Vagina (tissue), 2 donors: ENCODE measurements around the gene EPB41. TPM values are rescaled to one million over a fixed set of nuclear protein-coding genes. Genes with fewer than 3 reads are reported as not detected.

Source experiments
- DNase-seq, 2 donors: peaks; one replicate each; pipeline ENCODE4 v3.0.0-alpha.2; 2017; ENCODE audit errors: extremely low spot score in 2 of 2
- H3K27ac ChIP-seq: fragments of 200-600 bp; sonication (generic); one replicate; pipeline ENCODE4 v1.5.1; 2019
- H3K27me3 ChIP-seq: fragments of 200-600 bp; sonication (generic); one replicate; pipeline ENCODE4 v1.5.1; 2019
- H3K36me3 ChIP-seq, 2 donors: fragments of 200-600 bp; sonication (generic); one replicate each; pipeline ENCODE4 v1.5.1; 2017 to 2019
- H3K4me1 ChIP-seq: fragments of 200-600 bp; sonication (generic); one replicate; pipeline ENCODE4 v1.5.1; 2019
- H3K4me3 ChIP-seq, 2 donors: fragments of 200-600 bp; sonication (generic); 1 replicate in 1 of 2; 2 replicates in 1 of 2; pipeline ENCODE4 v1.5.1; 2016 to 2019
- H3K9me3 ChIP-seq: fragments of 200-600 bp; sonication (generic); one replicate; pipeline ENCODE4 v1.5.1; 2019
- POLR2A ChIP-seq, 2 donors: fragments of 450-650 bp; IDR thresholded peaks; one replicate each; pipeline ENCODE4 v1.6.1; 2017; ENCODE audit warnings: antibody characterized with exemption in 2 of 2, mild to moderate bottlenecking in 2 of 2, moderate library complexity in 2 of 2
- POLR2AphosphoS5 ChIP-seq, 2 donors: sonication (generic); formaldehyde crosslinking; IDR thresholded peaks; one replicate each; pipeline ENCODE4 v1.9.0; 2017; ENCODE audit warnings: antibody characterized with exemption in 2 of 2, mild to moderate bottlenecking in 2 of 2, low read depth in 1 of 2; ENCODE audit not compliant: insufficient read depth in 1 of 2
- intact Hi-C: fragments of 100-400 bp; cut with DNase I; formaldehyde crosslinking; loops from one replicate; pipeline ENCODE4 v1.15.1; 2023
- total RNA-seq: library from RNA; depleted of rRNA; stranded (reverse); fragments of >200 nt; gene quantifications from one replicate; pipeline ENCODE4 v1.2.3, GENCODE V29; 2016
- TF ChIP-seq, protein P1 (sequence below), 3 experiments: fragments of 450-650 bp in 2 of 3; fragments of 200-600 bp in 1 of 3; sonication (generic) in 1 of 3; IDR thresholded peaks; one replicate each; pipeline ENCODE4 v1.5.1; 2017 to 2019; ENCODE audit warnings: antibody characterized with exemption in 3 of 3, mild to moderate bottlenecking in 2 of 3, moderate library complexity in 2 of 3

Gene EPB41
- total RNA-seq, 1 donor from 2014 or later, result 39.8 TPM

DNA sequence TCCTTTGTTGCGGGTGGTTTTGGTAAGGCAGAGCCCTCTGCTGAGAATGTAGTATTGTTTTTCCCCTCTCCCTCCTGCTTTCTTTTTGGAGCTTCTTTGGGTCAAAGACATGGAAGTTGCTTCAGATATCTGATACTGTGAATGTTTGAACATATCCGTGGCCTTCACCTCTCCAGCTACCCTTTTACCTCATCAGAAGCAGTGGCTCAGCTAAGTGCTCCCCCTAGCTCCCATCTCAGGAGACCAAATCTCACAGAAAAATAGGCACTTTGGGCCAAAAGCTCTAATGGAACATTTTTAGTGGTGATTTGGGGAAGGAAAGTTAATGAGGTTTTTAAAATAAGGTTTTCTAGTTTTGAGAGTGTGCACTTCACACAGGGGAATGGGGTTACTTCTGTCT lies 203.0 kb downstream of the EPB41 start:
- Histone ChIP-seq H3K27ac (no peak overlapping the region), H3K4me1 (peaks cover 35% of the 10 kb centered on the region), H3K27me3 (no peaks in the 10 kb centered on the region), H3K4me3 (no peak overlapping the region), H3K9me3 (no peaks in the 10 kb centered on the region), H3K36me3 (no peaks in the 10 kb centered on the region)
- TF ChIP-seq, protein P1, sequence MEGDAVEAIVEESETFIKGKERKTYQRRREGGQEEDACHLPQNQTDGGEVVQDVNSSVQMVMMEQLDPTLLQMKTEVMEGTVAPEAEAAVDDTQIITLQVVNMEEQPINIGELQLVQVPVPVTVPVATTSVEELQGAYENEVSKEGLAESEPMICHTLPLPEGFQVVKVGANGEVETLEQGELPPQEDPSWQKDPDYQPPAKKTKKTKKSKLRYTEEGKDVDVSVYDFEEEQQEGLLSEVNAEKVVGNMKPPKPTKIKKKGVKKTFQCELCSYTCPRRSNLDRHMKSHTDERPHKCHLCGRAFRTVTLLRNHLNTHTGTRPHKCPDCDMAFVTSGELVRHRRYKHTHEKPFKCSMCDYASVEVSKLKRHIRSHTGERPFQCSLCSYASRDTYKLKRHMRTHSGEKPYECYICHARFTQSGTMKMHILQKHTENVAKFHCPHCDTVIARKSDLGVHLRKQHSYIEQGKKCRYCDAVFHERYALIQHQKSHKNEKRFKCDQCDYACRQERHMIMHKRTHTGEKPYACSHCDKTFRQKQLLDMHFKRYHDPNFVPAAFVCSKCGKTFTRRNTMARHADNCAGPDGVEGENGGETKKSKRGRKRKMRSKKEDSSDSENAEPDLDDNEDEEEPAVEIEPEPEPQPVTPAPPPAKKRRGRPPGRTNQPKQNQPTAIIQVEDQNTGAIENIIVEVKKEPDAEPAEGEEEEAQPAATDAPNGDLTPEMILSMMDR (IDR thresholded peaks at IDR 0.05), result no peak
- intact Hi-C loops, result no loop called here
- no peak for DNase-seq

DNA sequence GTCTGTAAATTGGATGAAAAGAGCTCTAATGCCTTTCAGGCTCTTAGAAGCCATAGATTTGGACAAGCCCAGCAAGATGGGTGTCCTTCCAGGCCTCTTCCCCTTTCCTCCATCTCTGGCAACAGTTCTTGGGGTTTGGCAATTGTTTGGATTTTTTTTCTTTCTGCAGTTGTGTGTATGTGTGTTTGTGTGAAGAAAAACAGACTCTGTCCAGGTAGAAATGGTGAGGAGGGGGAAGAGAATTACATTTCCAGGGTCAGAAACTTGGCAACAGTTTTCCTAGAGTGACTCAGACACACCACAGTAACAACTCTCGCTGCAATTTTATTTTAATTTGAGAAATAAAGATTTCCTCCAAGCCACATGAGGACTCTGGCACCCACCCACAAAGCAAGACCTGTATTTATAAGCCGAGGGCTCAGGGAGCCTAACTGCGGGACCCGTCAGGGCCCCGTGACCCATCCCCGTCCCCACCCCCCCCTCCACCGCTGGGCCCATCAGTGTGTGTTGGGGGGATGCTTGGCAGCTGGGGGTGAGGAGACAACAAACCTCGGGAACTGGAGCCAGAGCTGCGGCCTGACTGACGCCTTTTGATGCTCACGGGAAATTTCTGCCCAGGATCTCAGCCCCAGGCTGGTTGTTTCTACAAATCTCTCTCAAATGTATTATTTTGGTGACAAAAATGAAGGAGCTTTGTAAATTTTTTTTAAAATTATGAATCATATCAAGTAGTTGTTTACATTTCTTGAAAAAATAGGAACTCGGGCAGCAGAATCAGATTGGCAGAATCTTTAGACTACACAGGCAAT lies 205.0 kb downstream of the EPB41 start:
- H3K36me3 ChIP-seq, result no peaks in the 10 kb centered on the region
- intact Hi-C loops, result no loop called here
- TF ChIP-seq POLR2AphosphoS5 (IDR thresholded peaks at IDR 0.05; ENCODE audit: insufficient read depth in 1 of 2, low read depth in 1 of 2) (peak in 1 of 2 donors; percentile 21), POLR2A (IDR thresholded peaks at IDR 0.05) (no peak)
- TF ChIP-seq, protein P1 (IDR thresholded peaks at IDR 0.05), result no peak
- no peak for DNase-seq
- peak overlapping the region; percentile 94 for H3K27ac ChIP-seq
- no peak overlapping the region for H3K4me3 ChIP-seq
- H3K4me1 ChIP-seq, result peaks cover 50% of the 10 kb centered on the region
- H3K27me3 ChIP-seq, result no peaks in the 10 kb centered on the region
- no peaks in the 10 kb centered on the region for H3K9me3 ChIP-seq

DNA sequence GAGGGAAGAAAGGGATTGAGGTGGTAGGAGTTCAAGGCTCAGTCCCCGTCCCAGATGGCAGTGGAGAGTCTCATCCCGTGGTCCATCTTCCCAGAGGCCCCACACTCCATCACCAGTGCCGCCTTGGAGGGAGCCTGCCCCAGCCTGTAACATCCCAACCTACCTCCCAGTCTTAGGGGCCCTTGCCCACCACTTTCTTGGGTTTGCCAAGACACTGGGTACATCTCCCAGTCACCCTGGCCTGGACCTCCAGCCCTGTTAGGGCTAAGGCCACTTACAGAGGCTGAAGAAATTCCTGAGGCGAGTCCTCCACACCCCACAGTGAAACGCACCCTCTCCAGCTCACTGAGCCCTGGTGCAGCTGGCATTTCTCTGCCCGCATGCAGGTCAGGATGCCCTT lies 206.0 kb downstream of the EPB41 start:
- no peak for TF ChIP-seq POLR2AphosphoS5 (IDR thresholded peaks at IDR 0.05; ENCODE audit: insufficient read depth in 1 of 2, low read depth in 1 of 2)
- TF ChIP-seq, protein P1 (IDR thresholded peaks at IDR 0.05), result no peak
- no peak for TF ChIP-seq POLR2A (IDR thresholded peaks at IDR 0.05)
- H3K4me3 ChIP-seq, result peak overlapping the region; percentile 67 to 75
- DNase-seq, result no peak
- H3K4me1 ChIP-seq, result peaks cover 61% of the 10 kb centered on the region
- intact Hi-C loops, result loop anchor here (5.0 to 10.0 kb wide), 3 partner anchors 78 to 1597 kb away; no protein-coding TSS in a partner anchor
- peak overlapping the region; percentile 94 for H3K27ac ChIP-seq
- H3K27me3 ChIP-seq, result no peaks in the 10 kb centered on the region
- H3K36me3 ChIP-seq, result no peaks in the 10 kb centered on the region
- H3K9me3 ChIP-seq, result no peaks in the 10 kb centered on the region

DNA sequence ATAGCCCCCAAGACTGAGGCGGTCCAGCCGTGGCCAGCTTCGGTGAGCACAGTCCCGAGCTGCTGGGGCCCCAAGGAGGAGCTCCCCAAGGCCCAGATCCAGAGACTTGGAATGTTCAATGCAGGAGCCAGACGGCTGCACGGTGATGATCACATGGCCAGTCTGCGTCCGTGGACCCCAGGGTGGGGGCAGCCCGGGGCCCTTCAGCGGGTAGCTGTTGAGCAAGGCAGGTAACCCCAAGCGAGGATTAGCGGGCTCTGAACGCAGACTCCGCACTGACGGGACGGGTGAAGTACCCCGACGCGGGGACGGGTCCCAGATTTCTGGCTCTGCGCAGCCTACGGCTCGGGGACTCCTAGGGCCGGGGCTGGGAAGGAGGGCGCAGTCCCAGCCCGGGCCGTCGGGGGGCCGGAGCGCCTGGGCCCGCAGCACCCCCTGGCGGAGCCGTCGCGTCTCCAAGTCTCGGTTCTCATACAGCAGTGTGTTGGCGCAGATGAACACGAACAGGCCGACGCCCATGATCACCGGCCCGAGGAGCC lies 206.6 kb downstream of the EPB41 start:
- no peaks in the 10 kb centered on the region for H3K27me3 ChIP-seq
- TF ChIP-seq POLR2AphosphoS5 (IDR thresholded peaks at IDR 0.05; ENCODE audit: insufficient read depth in 1 of 2, low read depth in 1 of 2) (peak in 1 of 2 donors; percentile 33), POLR2A (IDR thresholded peaks at IDR 0.05) (no peak)
- TF ChIP-seq, protein P1 (IDR thresholded peaks at IDR 0.05), result peak in 2 of 3 experiments; percentile 20 to 55
- peak overlapping the region; percentile 94 for H3K27ac ChIP-seq
- intact Hi-C loops, result loop anchor here (5.0 to 10.0 kb wide), 3 partner anchors 79 to 1596 kb away; no protein-coding TSS in a partner anchor
- no peaks in the 10 kb centered on the region for H3K36me3 ChIP-seq
- no peak for DNase-seq
- H3K4me1 ChIP-seq, result peaks cover 66% of the 10 kb centered on the region
- no peaks in the 10 kb centered on the region for H3K9me3 ChIP-seq
- peak overlapping the region; percentile 67 to 75 for H3K4me3 ChIP-seq

DNA sequence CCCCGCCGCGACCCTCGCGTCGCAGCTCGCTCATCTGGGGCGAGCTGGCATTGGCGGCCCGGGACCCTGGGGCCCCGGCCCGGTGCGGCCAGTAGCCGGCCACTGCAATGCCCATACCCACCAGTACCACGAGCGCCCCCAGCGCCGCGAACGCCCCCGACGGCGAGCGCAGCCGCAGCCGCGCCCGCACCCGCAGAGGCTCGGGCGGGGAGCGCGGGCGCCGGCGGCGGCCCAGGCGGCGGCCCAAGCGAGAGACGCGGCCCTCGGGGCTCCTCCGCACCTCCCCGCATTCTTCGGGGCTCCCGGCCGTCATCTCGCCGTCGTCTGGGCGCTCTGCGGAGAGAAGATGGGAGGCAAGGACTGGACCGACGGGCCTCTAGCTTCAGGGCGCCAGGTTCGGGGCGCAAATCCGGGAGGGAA lies 207.2 kb downstream of the EPB41 start:
- no peaks in the 10 kb centered on the region for H3K9me3 ChIP-seq
- intact Hi-C loops, result loop anchor here (5.0 to 10.0 kb wide), 3 partner anchors 79 to 1596 kb away; no protein-coding TSS in a partner anchor
- peak overlapping the region; percentile 67 to 75 for H3K4me3 ChIP-seq
- H3K27ac ChIP-seq, result peak overlapping the region; percentile 94
- peaks cover 66% of the 10 kb centered on the region for H3K4me1 ChIP-seq
- H3K27me3 ChIP-seq, result no peaks in the 10 kb centered on the region
- DNase-seq, result no peak
- TF ChIP-seq POLR2AphosphoS5 (IDR thresholded peaks at IDR 0.05; ENCODE audit: insufficient read depth in 1 of 2, low read depth in 1 of 2), result no peak
- TF ChIP-seq, protein P1 (IDR thresholded peaks at IDR 0.05), result no peak
- no peaks in the 10 kb centered on the region for H3K36me3 ChIP-seq
